ENCODE data around the gene GPR15.

Gene GPR15

GRCh38 chr3:98528474-98529346 lies 3.1 kb upstream of the GPR15 start:
- no peak for DNase-seq (ENCODE audit: low spot score)
- in situ Hi-C loops (cut with MboI; ENCODE audit: low pct_unique_long_range_greater_than_20kb, low sequenced_read_pairs, unreplicated experiment): loop anchor here (5.0 kb wide), 1 partner anchor 34 kb away; no protein-coding TSS in a partner anchor
- no peak for TF ChIP-seq CTCF (IDR thresholded peaks at IDR 0.05; ENCODE audit: extremely low read depth, insufficient read depth, missing control alignments)

GRCh38 chr3:98529856-98530459 lies 1.8 kb upstream of the GPR15 start:
- in situ Hi-C loops (cut with MboI; ENCODE audit: low pct_unique_long_range_greater_than_20kb, low sequenced_read_pairs, unreplicated experiment): loop anchor here (5.0 kb wide), 1 partner anchor 32 kb away; no protein-coding TSS in a partner anchor

GRCh38 chr3:98530676-98531075 lies 1.1 kb upstream of the GPR15 start:
- in situ Hi-C loops (cut with MboI; ENCODE audit: low pct_unique_long_range_greater_than_20kb, low sequenced_read_pairs, unreplicated experiment): no loop called here

More at GRCh38 chr3:98529856-98530459, 1.8 kb upstream of the GPR15 start:
- DNase-seq (ENCODE audit: low spot score): no peak
- TF ChIP-seq CTCF (IDR thresholded peaks at IDR 0.05; ENCODE audit: extremely low read depth, insufficient read depth, missing control alignments): no peak

GRCh38 chr3:98532275-98532637 lies 478 bp downstream of the GPR15 start:
- TF ChIP-seq CTCF (IDR thresholded peaks at IDR 0.05; ENCODE audit: extremely low read depth, insufficient read depth, missing control alignments): no peak
- in situ Hi-C loops (cut with MboI; ENCODE audit: low pct_unique_long_range_greater_than_20kb, low sequenced_read_pairs, unreplicated experiment): no loop called here
- DNase-seq (ENCODE audit: low spot score): no peak

More at GRCh38 chr3:98530676-98531075, 1.1 kb upstream of the GPR15 start:
- no peak for TF ChIP-seq CTCF (IDR thresholded peaks at IDR 0.05; ENCODE audit: extremely low read depth, insufficient read depth, missing control alignments)
- DNase-seq (ENCODE audit: low spot score): no peak

GRCh38 chr3:98532709-98533571 lies 1.2 kb downstream of the GPR15 start:
- in situ Hi-C loops (cut with MboI; ENCODE audit: low pct_unique_long_range_greater_than_20kb, low sequenced_read_pairs, unreplicated experiment): no loop called here
- no peak for TF ChIP-seq CTCF (IDR thresholded peaks at IDR 0.05; ENCODE audit: extremely low read depth, insufficient read depth, missing control alignments)
- no peak for DNase-seq (ENCODE audit: low spot score)

GRCh38 chr3:98534168-98534567 lies 2.4 kb downstream of the GPR15 start:
- no peak for DNase-seq (ENCODE audit: low spot score)
- TF ChIP-seq CTCF (IDR thresholded peaks at IDR 0.05; ENCODE audit: extremely low read depth, insufficient read depth, missing control alignments): no peak
- in situ Hi-C loops (cut with MboI; ENCODE audit: low pct_unique_long_range_greater_than_20kb, low sequenced_read_pairs, unreplicated experiment): no loop called here
